ENCODE measurements around the gene ZNF775.
A peak's percentile ranks its signal among the peaks of the same experiment; 100 is the strongest.

Gene ZNF775

GRCh38 chr7:150358988-150359621, 20.0 kb upstream of the ZNF775 start:
- H3K27ac ChIP-seq (ENCODE audit: low read length): peak overlapping the region; percentile 90
- DNase-seq (peak; percentile 47), ATAC-seq (ENCODE audit: insufficient read depth, low read depth) (no peak)
- H4K20me1 ChIP-seq (ENCODE audit: insufficient read depth, low read length): no peaks in the 10 kb centered on the region
- no peak overlapping the region for H2AFZ ChIP-seq (ENCODE audit: low read depth, low read length)
- H3K79me2 ChIP-seq (ENCODE audit: insufficient read depth, low read length): peaks cover 54% of the 10 kb centered on the region
- peak overlapping the region; percentile 65 for H3K4me2 ChIP-seq (ENCODE audit: insufficient read depth, low read length)
- peak overlapping the region; percentile 51 for H3K9ac ChIP-seq (ENCODE audit: low read depth, low read length)
- no peaks in the 10 kb centered on the region for H3K27me3 ChIP-seq (ENCODE audit: insufficient read depth, low read length, poor library complexity)
- peaks cover 90% of the 10 kb centered on the region for H3K4me1 ChIP-seq (ENCODE audit: insufficient read depth, low read length)
- TF ChIP-seq EZH2 (IDR thresholded peaks at IDR 0.05; ENCODE audit: borderline replicate concordance, low read depth, low read length, severe bottlenecking) (no peak), CTCF (IDR thresholded peaks at IDR 0.05; ENCODE audit: borderline replicate concordance, extremely low read depth, low read length, poor library complexity, severe bottlenecking) (no peak)
- H3K36me3 ChIP-seq (ENCODE audit: insufficient read depth, low read length): no peaks in the 10 kb centered on the region
- peak overlapping the region in 1 of 2 experiments; percentile 28; a peak in 1 of 4 replicates for H3K4me3 ChIP-seq (ENCODE audit: low read depth in 1 of 2, low read length in 2 of 2)
- no peaks in the 10 kb centered on the region for H3K9me3 ChIP-seq (ENCODE audit: insufficient read depth, low read length, severe bottlenecking)

GRCh38 chr7:150359622-150360362, 19.3 kb upstream of the ZNF775 start:
- no peaks in the 10 kb centered on the region for H3K27me3 ChIP-seq (ENCODE audit: insufficient read depth, low read length, poor library complexity)
- no peaks in the 10 kb centered on the region for H4K20me1 ChIP-seq (ENCODE audit: insufficient read depth, low read length)
- no peak for DNase-seq
- peak overlapping the region; percentile 51; the same call in 1 of the 2 replicates for H3K9ac ChIP-seq (ENCODE audit: low read depth, low read length)
- H3K36me3 ChIP-seq (ENCODE audit: insufficient read depth, low read length): no peaks in the 10 kb centered on the region
- no peaks in the 10 kb centered on the region for H3K9me3 ChIP-seq (ENCODE audit: insufficient read depth, low read length, severe bottlenecking)
- H2AFZ ChIP-seq (ENCODE audit: low read depth, low read length): no peak overlapping the region
- peak overlapping the region in 1 of 2 experiments; percentile 28; a peak in 1 of 4 replicates for H3K4me3 ChIP-seq (ENCODE audit: low read depth in 1 of 2, low read length in 2 of 2)
- H3K79me2 ChIP-seq (ENCODE audit: insufficient read depth, low read length): peaks cover 61% of the 10 kb centered on the region
- H3K27ac ChIP-seq (ENCODE audit: low read length): peak overlapping the region; percentile 90
- ATAC-seq (ENCODE audit: insufficient read depth, low read depth): no peak
- TF ChIP-seq EZH2 (IDR thresholded peaks at IDR 0.05; ENCODE audit: borderline replicate concordance, low read depth, low read length, severe bottlenecking) (no peak), CTCF (IDR thresholded peaks at IDR 0.05; ENCODE audit: borderline replicate concordance, extremely low read depth, low read length, poor library complexity, severe bottlenecking) (no peak)
- peaks cover 96% of the 10 kb centered on the region for H3K4me1 ChIP-seq (ENCODE audit: insufficient read depth, low read length)
- peak overlapping the region; percentile 44 for H3K4me2 ChIP-seq (ENCODE audit: insufficient read depth, low read length)

GRCh38 chr7:150360363-150361058, 18.6 kb upstream of the ZNF775 start:
- Histone ChIP-seq H3K27ac (ENCODE audit: low read length) (peak overlapping the region; percentile 90), H3K27me3 (ENCODE audit: insufficient read depth, low read length, poor library complexity) (no peaks in the 10 kb centered on the region), H3K79me2 (ENCODE audit: insufficient read depth, low read length) (peaks cover 67% of the 10 kb centered on the region), H3K9me3 (ENCODE audit: insufficient read depth, low read length, severe bottlenecking) (no peaks in the 10 kb centered on the region), H3K4me1 (ENCODE audit: insufficient read depth, low read length) (peaks cover 99% of the 10 kb centered on the region), H3K36me3 (ENCODE audit: insufficient read depth, low read length) (no peaks in the 10 kb centered on the region), H3K4me2 (ENCODE audit: insufficient read depth, low read length) (peak overlapping the region; percentile 44), H3K9ac (ENCODE audit: low read depth, low read length) (peak overlapping the region; percentile 19; the same call in 1 of the 2 replicates), H3K4me3 (ENCODE audit: low read depth in 1 of 2, low read length in 2 of 2) (no peak overlapping the region), H2AFZ (ENCODE audit: low read depth, low read length) (no peak overlapping the region), H4K20me1 (ENCODE audit: insufficient read depth, low read length) (no peaks in the 10 kb centered on the region)
- ATAC-seq (ENCODE audit: insufficient read depth, low read depth): no peak
- DNase-seq: no peak
- TF ChIP-seq EZH2 (IDR thresholded peaks at IDR 0.05; ENCODE audit: borderline replicate concordance, low read depth, low read length, severe bottlenecking) (no peak), CTCF (IDR thresholded peaks at IDR 0.05; ENCODE audit: borderline replicate concordance, extremely low read depth, low read length, poor library complexity, severe bottlenecking) (no peak)

Data from DND-41 (cell line).